H9 (cell line): Measurements from ENCODE around the gene ZDHHC17. TPM values are rescaled to one million over a fixed set of nuclear protein-coding genes. Genes with fewer than 3 reads are reported as not detected.
A peak's percentile ranks its signal among the peaks of the same experiment; 100 is the strongest.

ENCODE experiments used
- DNase-seq: peaks from one replicate; pipeline ENCODE4 v3.0.0-alpha.2; 2017
- H2AFZ ChIP-seq: one replicate; pipeline ENCODE4 v1.6.1; 2013; ENCODE audit warnings: mild to moderate bottlenecking, low read length, control low read depth, moderate library complexity
- H2AK5ac ChIP-seq: 2 replicates; pipeline ENCODE4 v1.6.1; 2013; ENCODE audit warnings: low read length, control low read depth, mixed read lengths; ENCODE audit not compliant: insufficient read length
- H2BK120ac ChIP-seq: one replicate; pipeline ENCODE4 v1.6.1; 2013; ENCODE audit warnings: low read depth, mild to moderate bottlenecking, low read length, control low read depth, inconsistent platforms; ENCODE audit not compliant: poor library complexity, severe bottlenecking
- H2BK12ac ChIP-seq: 2 replicates; pipeline ENCODE4 v1.6.1; 2013; ENCODE audit warnings: low read length, control low read depth, mixed read lengths, low read depth; ENCODE audit not compliant: insufficient read length
- H2BK15ac ChIP-seq: 2 replicates; pipeline ENCODE4 v1.6.1; 2013; ENCODE audit warnings: low read depth, low read length, control low read depth
- H2BK20ac ChIP-seq: one replicate; pipeline ENCODE4 v1.6.1; 2013; ENCODE audit warnings: low read depth, mild to moderate bottlenecking, low read length, control low read depth, inconsistent platforms; ENCODE audit not compliant: poor library complexity, severe bottlenecking
- H2BK5ac ChIP-seq: 2 replicates; pipeline ENCODE4 v1.6.1; 2013; ENCODE audit warnings: low read length, control low read depth, mixed read lengths; ENCODE audit not compliant: insufficient read length
- H3K14ac ChIP-seq: 2 replicates; pipeline ENCODE4 v1.6.1; 2013; ENCODE audit warnings: low read length, control low read depth; ENCODE audit not compliant: insufficient read depth
- H3K18ac ChIP-seq: 2 replicates; pipeline ENCODE4 v1.6.1; 2013; ENCODE audit warnings: low read depth, mild to moderate bottlenecking, mixed read lengths, low read length, control low read depth; ENCODE audit not compliant: insufficient read length
- H3K23ac ChIP-seq: 2 replicates; pipeline ENCODE4 v1.6.1; 2013; ENCODE audit warnings: low read length, control low read depth, mixed read lengths, low read depth; ENCODE audit not compliant: insufficient read length
- H3K23me2 ChIP-seq: 2 replicates; pipeline ENCODE4 v1.6.1; 2013; ENCODE audit warnings: low read depth, mild to moderate bottlenecking, mixed read lengths, low read length, control low read depth; ENCODE audit not compliant: insufficient read length, poor library complexity, severe bottlenecking
- H3K27ac ChIP-seq: 2 replicates; pipeline ENCODE4 v1.5.1; 2013; ENCODE audit warnings: low read length, control low read depth, mixed read lengths, low read depth; ENCODE audit not compliant: insufficient read length
- H3K27me3 ChIP-seq: 2 replicates; pipeline ENCODE4 v1.6.1; 2013; ENCODE audit warnings: low read length, control low read depth, inconsistent platforms; ENCODE audit not compliant: insufficient read depth
- H3K4ac ChIP-seq: 2 replicates; pipeline ENCODE4 v1.6.1; 2013; ENCODE audit warnings: low read depth, mild to moderate bottlenecking, control low read depth, inconsistent platforms, low read length, moderate library complexity
- H3K4me1 ChIP-seq: 2 replicates; pipeline ENCODE4 v1.6.1; 2013; ENCODE audit warnings: low read length, control low read depth, inconsistent platforms; ENCODE audit not compliant: insufficient read depth
- H3K4me2 ChIP-seq: 2 replicates; pipeline ENCODE4 v1.6.1; 2013; ENCODE audit warnings: low read length, control low read depth, mixed read lengths; ENCODE audit not compliant: insufficient read length, insufficient read depth
- H3K56ac ChIP-seq: 2 replicates; pipeline ENCODE4 v1.6.1; 2013; ENCODE audit warnings: low read depth, mild to moderate bottlenecking, mixed read lengths, low read length, control low read depth; ENCODE audit not compliant: insufficient read length
- H3K79me1 ChIP-seq: 2 replicates; pipeline ENCODE4 v1.6.1; 2013; ENCODE audit warnings: low read depth, mild to moderate bottlenecking, moderate library complexity, low read length, control low read depth, inconsistent platforms; ENCODE audit not compliant: insufficient read depth, poor library complexity, severe bottlenecking
- H3K79me2 ChIP-seq: 2 replicates; pipeline ENCODE4 v1.6.1; 2013; ENCODE audit warnings: low read length, control low read depth, inconsistent platforms; ENCODE audit not compliant: insufficient read depth
- H3K9ac ChIP-seq: 2 replicates; pipeline ENCODE4 v1.6.1; 2013; ENCODE audit warnings: low read length, control low read depth, mixed read lengths; ENCODE audit not compliant: insufficient read length; ENCODE audit errors: extremely low read depth
- H3K9me3 ChIP-seq: one replicate; pipeline ENCODE4 v1.6.1; 2013; ENCODE audit warnings: low read depth, low read length, inconsistent platforms; ENCODE audit not compliant: control insufficient read depth
- H3T11ph ChIP-seq: one replicate; pipeline ENCODE4 v1.6.1; 2013; ENCODE audit warnings: mild to moderate bottlenecking, low read length, control low read depth, inconsistent platforms
- H4K20me1 ChIP-seq: one replicate; pipeline ENCODE4 v1.6.1; 2013; ENCODE audit not compliant: control insufficient read depth, insufficient read length, insufficient read depth
- H4K5ac ChIP-seq: 2 replicates; pipeline ENCODE4 v1.6.1; 2013; ENCODE audit warnings: low read depth, mild to moderate bottlenecking, mixed read lengths, low read length, control low read depth; ENCODE audit not compliant: insufficient read length
- H4K8ac ChIP-seq: replicated peaks from 2 replicates; pipeline ENCODE4 v1.6.1; 2013; ENCODE audit warnings: low read length, control low read depth, mixed read lengths, low read depth; ENCODE audit not compliant: insufficient read length
- H4K91ac ChIP-seq: 2 replicates; pipeline ENCODE4 v1.6.1; 2013; ENCODE audit warnings: low read depth, mild to moderate bottlenecking, moderate library complexity, mixed read lengths, low read length, control low read depth; ENCODE audit not compliant: insufficient read length
- H3K27ac Mint-ChIP-seq, 3 experiments: 2 replicates in 2 of 3; 3 replicates in 1 of 3; pipeline ENCODE4 v1.8.0; 2020 to 2021; ENCODE audit warnings: mixed read lengths in 3 of 3, mild to moderate bottlenecking in 1 of 3, moderate library complexity in 1 of 3
- H3K27me3 Mint-ChIP-seq: 2 replicates; pipeline ENCODE4 v1.8.0; 2021; ENCODE audit warnings: low read depth, mild to moderate bottlenecking, moderate library complexity, mixed read lengths
- H3K36me3 Mint-ChIP-seq, 3 experiments: 2 replicates in 2 of 3; 3 replicates in 1 of 3; pipeline ENCODE4 v1.8.0; 2020 to 2021; ENCODE audit warnings: low read depth in 3 of 3, mixed read lengths in 3 of 3; ENCODE audit not compliant: insufficient read depth in 1 of 3
- H3K4me1 Mint-ChIP-seq, 2 experiments: 2 replicates each; pipeline ENCODE4 v1.8.0; 2020; ENCODE audit warnings: mixed read lengths in 2 of 2
- H3K4me3 Mint-ChIP-seq, 2 experiments: 2 replicates in 1 of 2; 3 replicates in 1 of 2; pipeline ENCODE4 v1.8.0; 2020 to 2021; ENCODE audit warnings: mild to moderate bottlenecking in 2 of 2, mixed read lengths in 2 of 2, moderate library complexity in 1 of 2
- H3K9me3 Mint-ChIP-seq, 2 experiments: 2 replicates in 1 of 2; 3 replicates in 1 of 2; pipeline ENCODE4 v1.8.0; 2020; ENCODE audit warnings: mild to moderate bottlenecking in 2 of 2, mixed read lengths in 2 of 2, moderate library complexity in 1 of 2
- CTCF ChIP-seq: fragments of 200-600 bp; sonication (generic); conservative IDR thresholded peaks from 3 replicates; pipeline ENCODE4 v1.8.0; 2021; ENCODE audit warnings: antibody characterized with exemption, mild to moderate bottlenecking
- WGBS: extraction: QIAGEN DNeasy Blood & Tissue Kit; methylation state at CpG from one replicate; pipeline ENCODE4 v1.1.7; 2013; ENCODE audit warnings: missing lambda C conversion rate, low lambda C conversion rate, mixed read lengths; ENCODE audit not compliant: insufficient read length; ENCODE audit errors: extremely low coverage; 5-methylcytosine and 5-hydroxymethylcytosine counted together
- total RNA-seq: library from RNA; stranded (reverse); gene quantifications from 2 replicates; pipeline ENCODE4 v1.2.1, GENCODE V29; 2021

Gene ZDHHC17
- total RNA-seq, 1 experiment from 2014 or later = 32.6 TPM

GRCh38 chr12:76874491-76875190, 110.7 kb downstream of the ZDHHC17 start:
- H2BK5ac ChIP-seq = no peak overlapping the region
- no peaks in the 10 kb centered on the region for H3K27me3 ChIP-seq
- peaks cover 4% of the 10 kb centered on the region for H3K23me2 ChIP-seq
- no peak overlapping the region for H2AFZ ChIP-seq
- no peak overlapping the region for H4K8ac ChIP-seq
- no peak overlapping the region for H3K56ac ChIP-seq
- H2BK120ac ChIP-seq = no peak overlapping the region
- no peaks in the 10 kb centered on the region for H3K9me3 Mint-ChIP-seq
- no peak overlapping the region for H3K4me3 Mint-ChIP-seq
- H3K9me3 ChIP-seq = no peaks in the 10 kb centered on the region
- H3K4me2 ChIP-seq = no peak overlapping the region
- peaks cover 11% of the 10 kb centered on the region; the same call in 1 of the 2 replicates for H3K79me2 ChIP-seq
- no peak overlapping the region for H3T11ph ChIP-seq
- TF ChIP-seq CTCF = no peak
- H4K20me1 ChIP-seq = no peaks in the 10 kb centered on the region
- no peak overlapping the region for H2BK20ac ChIP-seq
- H3K9ac ChIP-seq = no peak overlapping the region
- H3K4ac ChIP-seq = no peak overlapping the region
- no peak overlapping the region for H3K23ac ChIP-seq
- H2AK5ac ChIP-seq = no peak overlapping the region
- H3K27ac Mint-ChIP-seq = peak overlapping the region in 2 of 3 experiments; percentile 10 to 62; a peak in 2 of 7 replicates
- DNase-seq = peak; percentile 83
- H3K18ac ChIP-seq = no peak overlapping the region
- no peak overlapping the region for H2BK12ac ChIP-seq
- H3K4me1 ChIP-seq = peaks cover 12% of the 10 kb centered on the region
- peaks cover 57 to 66% of the 10 kb centered on the region in 2 experiments for H3K4me1 Mint-ChIP-seq
- H3K36me3 Mint-ChIP-seq = peaks cover 3 to 7% (median 5%) of the 10 kb centered on the region in 3 experiments; a peak in 5 of 7 replicates
- WGBS = no CpG with 5 or more reads among the region's 11 CpGs
- H4K5ac ChIP-seq = no peak overlapping the region
- no peaks in the 10 kb centered on the region for H3K27me3 Mint-ChIP-seq
- H2BK15ac ChIP-seq = no peak overlapping the region
- H4K91ac ChIP-seq = no peak overlapping the region
- H3K79me1 ChIP-seq = peaks cover 6% of the 10 kb centered on the region
- no peak overlapping the region for H3K14ac ChIP-seq
- H3K27ac ChIP-seq = no peak overlapping the region
